ENCODE data around the gene AGR2.
"Not testable (repeated sequence)": the region's sequence is repeated elsewhere in the genome, so short reads cannot be mapped to it uniquely, and the experiment has no call there.

The AGR2 gene

DNA sequence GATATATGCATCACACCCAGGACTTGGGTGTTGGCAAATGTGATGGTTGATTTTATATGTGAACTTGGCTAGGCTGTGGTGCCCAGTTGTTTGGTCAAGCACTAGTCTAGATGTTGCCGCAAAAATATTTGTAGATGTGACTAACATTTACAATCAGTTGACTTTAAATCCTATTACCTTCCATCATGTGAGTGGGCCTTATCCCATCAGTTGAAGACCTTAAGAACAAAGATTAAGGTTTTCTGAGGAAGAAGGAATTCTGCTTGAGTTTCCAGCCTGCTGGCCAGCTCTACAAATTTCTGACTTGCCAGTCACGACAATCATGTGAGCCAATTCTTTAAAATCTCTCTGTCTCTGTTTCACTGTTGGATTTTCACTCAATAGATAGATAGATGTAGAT, 30.9 kb downstream of the AGR2 start:
- no peak for DNase-seq (ENCODE audit: low read depth in 2 of 2)

DNA sequence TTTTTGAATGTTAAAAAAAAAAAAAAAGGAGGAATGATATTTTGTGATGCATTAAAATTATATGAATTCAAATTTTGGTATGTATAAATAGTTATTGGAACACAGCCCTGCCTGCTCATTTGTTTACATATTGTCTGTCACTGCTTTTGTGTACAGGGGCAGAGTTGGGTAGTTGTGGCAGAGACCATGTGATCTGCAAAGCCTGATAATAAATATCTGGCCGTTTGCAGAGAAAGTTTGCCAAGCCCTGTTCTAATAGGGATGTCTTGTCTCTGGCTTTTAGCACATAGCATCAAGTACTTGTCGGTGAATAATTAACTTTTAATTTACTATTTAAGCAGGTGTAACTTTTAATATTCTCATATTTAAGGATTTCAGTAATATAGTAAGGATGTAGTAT, 31.5 kb downstream of the AGR2 start:
- no peak for DNase-seq (ENCODE audit: low read depth in 2 of 2)

- no peak for DNase-seq (ENCODE audit: low read depth in 2 of 2)
Measured at GRCh38 chr7:16770657-16771329, 34.0 kb downstream of the AGR2 start.

- not testable (repeated sequence) for DNase-seq (ENCODE audit: low read depth in 2 of 2)
Measured at GRCh38 chr7:16769994-16770393, 34.8 kb downstream of the AGR2 start.

DNA sequence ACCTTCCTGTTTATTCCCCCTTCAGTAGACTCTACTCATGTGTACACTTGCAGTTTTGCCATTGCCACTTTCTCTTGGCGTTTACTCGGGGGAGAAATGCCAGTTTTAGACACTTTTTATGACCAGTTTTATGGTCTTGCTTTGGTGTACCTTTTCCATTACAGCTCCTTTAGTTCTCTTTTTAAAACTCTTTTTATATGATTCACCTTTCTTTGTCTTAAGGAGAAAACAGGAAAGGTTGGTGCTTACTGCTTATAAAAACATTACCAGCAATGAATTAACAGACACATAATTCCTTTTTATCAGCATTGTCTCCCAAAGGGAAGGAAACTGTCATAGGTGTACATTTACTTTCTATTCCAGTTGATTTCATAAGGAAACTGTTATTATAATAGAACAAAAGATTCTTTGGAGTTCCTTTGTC, 39.4 kb downstream of the AGR2 start:
- DNase-seq (ENCODE audit: low read depth in 2 of 2), result no peak

- no peak for DNase-seq (ENCODE audit: low read depth in 2 of 2)
Measured at GRCh38 chr7:16764942-16765341, 39.9 kb downstream of the AGR2 start.

DNA sequence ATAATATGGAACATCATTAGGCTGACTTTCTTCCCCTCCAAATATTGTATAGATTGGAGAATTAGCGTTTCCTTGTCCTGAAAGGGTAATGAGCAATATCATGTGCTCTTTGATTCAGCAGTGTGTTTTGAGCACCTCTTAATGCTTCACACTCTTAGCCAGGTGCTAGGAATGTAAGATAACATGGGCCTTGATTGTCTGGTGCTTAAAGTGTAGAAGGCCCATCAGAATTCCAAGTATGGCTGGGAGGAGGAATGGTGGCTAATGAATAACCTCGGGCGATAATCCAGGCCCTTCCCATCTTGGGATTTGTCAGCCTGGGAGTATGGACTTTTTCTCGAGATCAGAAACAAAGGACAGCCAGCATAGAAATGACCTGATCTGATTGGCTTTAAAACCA, 42.6 kb downstream of the AGR2 start:
- DNase-seq (ENCODE audit: low read depth in 2 of 2), result no peak

- no peak for DNase-seq (ENCODE audit: low read depth in 2 of 2)
Measured at GRCh38 chr7:16759840-16760239, 45.0 kb downstream of the AGR2 start.

- DNase-seq (ENCODE audit: low read depth in 2 of 2), result no peak
Measured at GRCh38 chr7:16758631-16759611, 45.9 kb downstream of the AGR2 start.

GRCh38 chr7:16758036-16758435, 46.8 kb downstream of the AGR2 start:
- DNase-seq (ENCODE audit: low read depth in 2 of 2), result no peak

DNA sequence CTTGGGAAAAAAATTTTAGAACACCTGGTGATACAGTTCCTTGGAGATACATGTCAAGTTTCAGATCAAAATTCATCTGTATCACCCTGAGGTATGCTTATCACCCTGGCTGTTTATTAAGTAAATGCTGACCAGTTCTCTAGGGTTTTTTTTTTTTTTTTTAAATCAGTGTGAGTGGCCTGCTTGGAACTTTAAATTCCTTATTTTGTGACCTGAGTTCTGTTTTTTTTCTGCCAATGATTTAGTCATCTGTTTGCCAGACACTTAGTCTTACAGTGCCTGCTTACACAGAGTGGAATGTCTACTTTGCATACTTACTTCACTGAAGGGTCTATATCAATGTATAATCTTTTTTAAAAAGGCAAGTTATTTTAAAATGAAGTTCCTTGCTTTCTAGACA, 49.4 kb downstream of the AGR2 start:
- no peak for DNase-seq (ENCODE audit: low read depth in 2 of 2)

GRCh38 chr7:16754856-16755317, 49.9 kb downstream of the AGR2 start:
- no peak for DNase-seq (ENCODE audit: low read depth in 2 of 2)

GRCh38 chr7:16753932-16754855, 50.6 kb downstream of the AGR2 start:
- no peak for DNase-seq (ENCODE audit: low read depth in 2 of 2)

DNA sequence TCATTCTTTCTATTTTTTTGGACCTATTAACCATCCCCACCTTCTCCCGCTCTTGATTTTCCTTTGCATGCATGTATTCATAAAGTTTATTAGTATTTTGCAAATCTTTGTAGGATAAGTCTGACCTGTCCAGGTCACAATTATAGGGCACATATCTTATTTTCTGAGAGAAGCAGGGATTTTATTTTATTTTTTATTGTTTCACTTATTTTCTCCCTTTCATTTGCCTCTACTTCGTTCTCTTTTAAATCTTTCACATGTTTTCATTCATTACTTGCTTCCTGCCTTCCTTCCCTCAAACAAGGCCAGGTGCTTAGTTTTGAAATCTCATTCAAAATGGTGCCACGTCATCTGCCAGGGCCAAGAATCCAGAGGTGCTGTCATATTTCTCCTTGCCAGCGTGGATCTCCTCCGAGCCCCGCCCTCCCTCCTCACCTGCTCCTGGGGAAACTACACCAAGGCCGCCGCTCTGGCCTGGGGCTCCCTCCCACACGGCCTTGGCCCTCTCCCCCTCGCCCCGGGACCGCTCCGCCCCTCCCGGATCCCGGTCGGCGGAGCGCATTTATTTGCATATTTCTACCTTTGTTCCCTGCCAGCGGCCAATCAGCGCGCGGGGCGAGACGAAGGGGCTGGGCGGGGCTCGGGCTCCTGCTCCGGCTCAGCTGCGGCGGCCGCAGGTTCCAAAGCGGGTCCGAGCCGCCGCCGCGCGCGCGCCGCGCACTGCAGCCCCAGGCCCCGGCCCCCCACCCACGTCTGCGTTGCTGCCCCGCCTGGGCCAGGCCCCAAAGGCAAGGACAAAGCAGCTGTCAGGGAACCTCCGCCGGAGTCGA, 51.5 kb downstream of the AGR2 start, which contains the start of gene TSPAN13:
Gene TSPAN13, plus strand, starts transcription at position 654 of the 830 bp plus-strand sequence. CDS start 213 bp downstream, outside the sequence.
- DNase-seq (ENCODE audit: low read depth in 2 of 2), result peak; percentile 5 to 12

GRCh38 chr7:16747102-16747501, 57.7 kb downstream of the AGR2 start:
- DNase-seq (ENCODE audit: low read depth in 2 of 2), result no peak

GRCh38 chr7:16745645-16746044, 59.2 kb downstream of the AGR2 start:
- DNase-seq (ENCODE audit: low read depth in 2 of 2), result no peak

GRCh38 chr7:16744518-16745250, 60.1 kb downstream of the AGR2 start:
- DNase-seq (ENCODE audit: low read depth in 2 of 2), result no peak

- no peak for DNase-seq (ENCODE audit: low read depth in 2 of 2)
Measured at GRCh38 chr7:16743236-16743635, 61.6 kb downstream of the AGR2 start.

DNA sequence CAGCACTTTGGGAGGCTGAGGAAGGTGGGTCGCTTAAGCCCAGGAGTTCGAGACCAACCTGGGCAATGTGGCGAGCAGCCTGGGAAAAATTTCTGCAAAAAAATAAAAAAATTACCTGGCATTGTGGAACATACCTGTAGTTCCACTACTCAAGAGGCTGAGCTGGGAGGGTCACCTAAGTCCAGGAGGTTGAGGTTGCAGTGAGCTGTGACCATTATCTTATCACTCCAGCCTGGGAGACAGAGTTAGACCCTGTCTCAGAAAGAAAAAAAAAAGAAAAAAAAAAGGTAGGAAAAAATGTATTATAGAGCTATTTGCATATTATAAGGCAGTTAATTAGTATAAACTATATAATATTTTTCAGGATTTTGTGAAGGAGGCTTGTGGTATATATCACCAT, 62.3 kb downstream of the AGR2 start:
- no peak for DNase-seq (ENCODE audit: low read depth in 2 of 2)

Measured in stimulated activated CD8-positive, alpha-beta memory T cell treated with anti-CD3 and anti-CD28 coated beads, Interleukin-7, amount 100 ng/mL, for 1 hour (primary cell).